HG02943 (cell line): Measurements from ENCODE around the gene FBXL7.
"Not testable (repeated sequence)": the region's sequence is repeated elsewhere in the genome, so short reads cannot be mapped to it uniquely, and the experiment has no call there.

Experiments used
- ATAC-seq: cut with Tn5 transposase; IDR thresholded peaks from one replicate; pipeline ENCODE4 v1.9.1; 2021; ENCODE audit warnings: mild to moderate bottlenecking, low read depth, moderate library complexity; ENCODE audit not compliant: unreplicated experiment

Gene FBXL7

GRCh38 chr5:15844253-15844652, 344.3 kb downstream of the FBXL7 start:
- ATAC-seq: no peak

GRCh38 chr5:15844871-15845270, 344.9 kb downstream of the FBXL7 start:
- ATAC-seq: no peak

- no peak for ATAC-seq
Measured at GRCh38 chr5:15850536-15850935, 350.6 kb downstream of the FBXL7 start.

- no peak for ATAC-seq
Measured at GRCh38 chr5:15850939-15851341, 351.0 kb downstream of the FBXL7 start.

- ATAC-seq: no peak
Measured at GRCh38 chr5:15852217-15852616, 352.2 kb downstream of the FBXL7 start.

GRCh38 chr5:15852949-15853348, 353.0 kb downstream of the FBXL7 start:
- no peak for ATAC-seq

GRCh38 chr5:15858326-15858725, 358.3 kb downstream of the FBXL7 start:
- ATAC-seq: no peak

GRCh38 chr5:15864536-15865215, 364.7 kb downstream of the FBXL7 start:
- ATAC-seq: no peak

- not testable (repeated sequence) for ATAC-seq
Measured at GRCh38 chr5:15872259-15872658, 372.3 kb downstream of the FBXL7 start.

GRCh38 chr5:15877914-15878313, 377.9 kb downstream of the FBXL7 start:
- ATAC-seq: no peak

- ATAC-seq: no peak
Measured at GRCh38 chr5:15880201-15880600, 380.2 kb downstream of the FBXL7 start.

GRCh38 chr5:15885156-15885555, 385.2 kb downstream of the FBXL7 start:
- ATAC-seq: no peak

GRCh38 chr5:15886156-15886555, 386.2 kb downstream of the FBXL7 start:
- no peak for ATAC-seq

GRCh38 chr5:15887093-15887492, 387.1 kb downstream of the FBXL7 start:
- no peak for ATAC-seq

GRCh38 chr5:15889001-15889400, 389.0 kb downstream of the FBXL7 start:
- ATAC-seq: no peak

- no peak for ATAC-seq
Measured at GRCh38 chr5:15893866-15894265, 393.9 kb downstream of the FBXL7 start.

- no peak for ATAC-seq
Measured at GRCh38 chr5:15897656-15898055, 397.7 kb downstream of the FBXL7 start.

GRCh38 chr5:15898641-15899040, 398.7 kb downstream of the FBXL7 start:
- ATAC-seq: no peak

GRCh38 chr5:15899481-15899880, 399.5 kb downstream of the FBXL7 start:
- no peak for ATAC-seq

- ATAC-seq: no peak
Measured at GRCh38 chr5:15901151-15901550, 401.2 kb downstream of the FBXL7 start.

- no peak for ATAC-seq
Measured at GRCh38 chr5:15902066-15902465, 402.1 kb downstream of the FBXL7 start.

GRCh38 chr5:15904899-15905830, 405.2 kb downstream of the FBXL7 start:
- ATAC-seq: no peak
